COR-L47 (cell line): ENCODE measurements around the gene FAM200B.

ENCODE experiments used
- DNase-seq: peaks from one replicate; lab custom pipeline; 2025; lab: John Stamatoyannopoulos, UW

The FAM200B gene

DNA sequence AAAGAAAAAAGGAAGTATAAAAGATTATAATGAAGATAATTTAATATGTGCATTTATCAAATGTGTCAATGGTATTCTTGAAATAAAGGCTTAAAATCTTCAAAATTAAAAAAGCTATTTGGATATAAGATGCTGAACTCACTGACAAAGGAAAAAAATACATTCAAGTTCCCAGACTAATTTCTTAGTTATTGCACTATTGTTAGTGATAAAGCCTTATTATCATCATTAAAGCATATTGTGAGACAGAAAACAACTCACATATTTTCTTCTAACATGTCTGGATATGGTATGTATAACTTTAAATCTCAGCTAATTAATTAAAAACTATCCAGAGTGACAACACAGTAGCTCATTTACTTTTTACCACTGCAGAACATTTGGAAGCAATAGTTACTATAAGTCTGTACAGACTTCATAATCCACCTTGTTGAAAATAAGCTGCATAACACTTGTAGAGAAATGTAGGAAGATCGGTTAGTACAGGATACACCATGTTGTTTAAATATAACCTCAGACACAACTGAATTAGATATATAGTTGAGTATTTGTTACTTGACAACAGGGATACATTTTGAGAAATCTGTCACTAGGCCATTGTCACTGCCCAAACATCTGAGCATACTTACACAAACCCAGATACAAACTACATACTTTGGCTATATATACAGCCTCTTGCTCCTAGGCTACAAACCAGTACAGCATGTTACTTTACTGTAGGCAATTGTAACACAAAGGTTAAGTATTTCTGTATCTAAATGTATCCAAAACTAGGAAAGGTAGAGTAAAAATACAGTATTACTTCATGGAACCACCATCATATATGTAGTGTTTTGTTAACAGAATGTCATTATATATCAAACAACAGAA lies 12.8 kb upstream of the FAM200B start:
- no peak for DNase-seq

DNA sequence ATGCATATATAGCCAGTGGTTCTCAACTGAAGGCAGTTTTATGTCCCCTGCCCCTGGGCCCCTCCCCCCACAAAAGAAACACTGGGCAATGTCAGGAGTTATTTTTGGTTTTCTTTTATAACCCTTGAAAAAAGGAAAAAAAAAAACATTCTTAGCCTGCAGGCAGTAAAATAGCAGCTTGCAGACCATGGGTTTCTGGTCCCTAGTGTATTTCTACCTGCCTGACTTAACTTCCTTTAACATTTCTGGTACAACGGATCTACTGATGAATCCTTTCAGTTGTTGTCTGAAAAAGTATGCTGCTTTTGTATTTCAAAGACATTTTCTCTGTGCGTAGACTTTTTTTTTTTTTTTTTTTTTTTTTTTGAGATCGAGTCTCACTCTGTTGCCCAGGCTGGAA lies 11.1 kb upstream of the FAM200B start:
- no peak for DNase-seq

DNA sequence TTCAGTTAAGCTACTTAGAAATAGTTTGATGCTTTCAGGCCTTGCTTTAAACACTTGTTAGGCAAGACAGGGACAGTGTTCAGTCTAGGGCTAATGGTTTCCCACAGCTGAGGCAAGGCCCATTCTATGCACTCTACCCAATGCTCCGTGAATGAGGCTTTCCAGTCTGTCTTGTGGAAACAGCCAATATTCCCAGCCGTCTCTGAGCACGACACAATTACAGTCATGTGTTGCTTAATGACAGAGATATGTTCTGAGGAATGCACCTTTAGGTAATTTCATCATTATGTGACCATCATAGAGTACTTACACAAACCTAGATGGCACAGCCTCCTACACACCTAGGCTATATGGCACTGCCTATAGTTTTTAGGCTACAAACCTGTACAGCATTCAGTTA lies 9.5 kb upstream of the FAM200B start:
- DNase-seq: no peak

DNA sequence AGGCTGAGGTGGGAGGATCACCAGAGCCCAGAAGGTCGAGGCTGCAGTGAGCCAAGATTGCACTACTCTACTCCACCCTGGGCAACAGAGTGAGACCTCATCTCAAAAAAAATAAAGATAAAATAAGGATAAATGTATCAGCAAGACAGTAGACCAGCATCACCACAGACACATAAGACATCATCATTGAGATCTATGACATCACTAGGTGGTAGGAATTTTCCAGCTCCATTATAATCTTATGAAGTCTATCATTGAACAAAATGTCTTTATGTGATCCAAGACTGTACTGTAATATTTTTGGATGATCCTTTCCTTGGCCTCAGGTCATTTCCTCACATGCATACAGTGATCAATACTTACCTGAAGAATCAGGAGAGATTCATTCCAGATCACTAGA lies 8.3 kb upstream of the FAM200B start:
- no peak for DNase-seq

DNA sequence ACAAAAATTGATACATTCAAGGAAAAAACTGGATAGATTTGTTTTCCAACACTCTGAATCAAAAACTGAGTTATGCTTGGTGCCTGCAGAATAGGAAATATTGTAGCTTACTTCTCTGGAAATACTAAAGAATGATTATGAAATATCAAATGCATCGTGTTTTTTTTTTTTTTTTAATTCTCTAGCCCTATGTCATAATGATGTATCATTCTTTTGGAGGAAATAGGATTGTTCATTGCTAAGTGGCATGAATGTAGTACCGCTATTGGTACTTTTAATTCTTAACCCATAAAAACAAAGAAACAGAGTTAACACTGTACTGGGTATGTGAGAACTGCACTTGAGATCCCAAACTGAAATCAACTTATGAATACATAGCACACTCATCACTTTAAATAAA lies 7.6 kb upstream of the FAM200B start:
- no peak for DNase-seq

DNA sequence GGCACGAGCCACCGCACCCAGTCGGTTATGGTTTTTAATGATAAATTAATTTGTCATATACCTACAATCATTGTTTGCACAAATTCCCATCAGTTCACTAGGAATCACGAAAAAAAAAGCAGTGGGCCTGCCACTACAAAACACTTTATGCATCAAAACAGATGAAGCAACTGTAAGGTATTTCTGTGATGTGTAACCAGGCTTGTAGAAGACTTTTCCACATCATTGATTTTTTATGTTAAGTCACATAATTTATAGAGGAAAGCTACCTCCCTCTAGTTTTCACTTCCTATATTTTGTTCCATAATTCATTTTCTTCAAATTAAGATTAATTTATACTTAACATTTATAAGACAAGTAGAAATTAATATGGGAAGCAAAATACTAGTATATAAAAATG lies 6.7 kb upstream of the FAM200B start:
- no peak for DNase-seq

DNA sequence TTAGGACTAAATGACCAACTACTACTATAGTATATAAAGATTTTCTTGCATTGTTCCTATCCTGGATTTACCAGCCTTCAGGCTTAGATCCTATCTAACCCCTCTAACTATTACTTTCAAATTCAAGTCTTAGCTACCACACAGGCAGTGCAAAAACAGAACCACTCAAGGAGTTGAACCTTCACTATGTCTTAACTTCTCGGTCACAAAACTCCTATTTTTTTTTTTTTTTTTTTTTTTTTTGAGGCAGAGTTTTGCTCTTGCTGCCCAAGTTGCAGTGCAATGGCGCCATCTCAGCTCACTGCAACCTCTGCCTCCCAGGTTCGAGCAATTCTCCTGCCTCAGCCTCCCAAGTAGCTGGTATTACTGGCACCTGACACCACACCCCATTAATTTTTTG lies 6.3 kb upstream of the FAM200B start:
- no peak for DNase-seq

DNA sequence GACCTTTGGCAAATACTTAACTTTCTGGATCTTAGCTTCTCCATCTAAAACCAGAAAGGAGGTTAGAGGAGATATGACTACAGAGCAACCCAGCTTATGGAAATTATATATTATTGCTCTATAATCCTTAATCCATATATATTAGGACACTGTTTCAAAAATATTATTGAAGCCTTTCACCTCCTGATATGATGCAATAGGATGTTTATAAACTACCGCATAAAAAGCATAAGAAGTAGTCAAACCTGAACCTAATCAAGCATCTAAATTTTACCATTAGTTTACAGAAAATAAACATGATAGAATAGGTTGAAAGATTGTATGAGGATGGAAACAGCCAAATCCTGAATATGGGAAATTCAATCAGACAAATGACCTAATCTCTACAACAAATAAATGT lies 5.6 kb upstream of the FAM200B start:
- DNase-seq: no peak

DNA sequence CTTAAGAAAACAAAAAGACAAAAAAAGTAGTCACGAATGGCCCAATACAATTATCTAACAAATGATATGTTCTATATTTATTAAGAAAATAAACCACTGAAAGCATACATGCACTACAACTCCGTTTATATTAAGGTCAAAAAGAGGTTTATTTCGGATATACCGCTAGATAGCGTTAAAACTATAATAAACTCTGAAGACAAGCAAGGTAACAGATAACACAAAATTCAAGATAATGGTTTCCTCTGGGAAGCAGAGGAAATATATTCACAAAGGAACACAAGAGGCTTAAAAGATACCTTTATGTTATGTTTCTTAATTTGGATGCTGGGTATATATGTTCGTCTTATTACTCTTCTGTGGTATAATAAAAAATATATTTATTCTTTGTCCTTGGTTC lies 4.7 kb upstream of the FAM200B start:
- DNase-seq: no peak

DNA sequence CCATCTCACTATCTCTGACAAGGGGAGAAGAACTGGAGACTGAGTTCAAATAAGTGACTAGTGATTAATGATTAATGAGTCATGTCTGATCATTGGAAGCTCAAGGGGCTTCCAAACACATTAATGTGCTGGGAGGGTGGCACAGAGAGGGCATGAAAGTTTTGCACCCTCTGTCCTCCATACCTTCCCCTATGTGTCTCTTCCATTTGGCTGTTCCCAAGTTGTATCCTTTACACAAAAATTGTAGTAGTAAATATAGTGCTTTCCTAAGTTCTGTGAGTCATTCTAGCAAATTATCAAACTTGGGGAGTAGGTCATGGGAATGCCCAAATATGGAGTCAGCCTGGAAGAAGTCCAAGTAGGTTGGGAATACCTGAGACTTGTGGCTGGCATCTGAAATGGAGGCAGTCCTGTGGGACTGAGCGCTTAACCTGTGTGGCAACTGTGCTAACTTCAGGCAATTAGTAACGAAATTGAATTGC lies 4.1 kb upstream of the FAM200B start:
- DNase-seq: peak; percentile 23

DNA sequence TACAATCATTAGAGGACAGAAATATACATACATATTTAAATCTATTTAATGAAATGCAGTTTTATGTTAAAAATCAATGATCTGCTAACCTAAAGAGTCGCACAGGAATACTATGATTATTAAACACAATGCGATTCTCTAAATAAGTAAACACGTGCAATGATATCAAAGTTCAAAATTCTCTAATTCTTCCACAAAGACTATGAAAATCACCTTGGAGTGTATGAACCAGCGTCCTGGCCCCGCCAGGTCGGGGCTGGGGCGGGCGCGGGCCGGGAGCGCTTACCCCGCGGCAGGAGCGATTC lies 608 bp upstream of the FAM200B start:
- no peak for DNase-seq

DNA sequence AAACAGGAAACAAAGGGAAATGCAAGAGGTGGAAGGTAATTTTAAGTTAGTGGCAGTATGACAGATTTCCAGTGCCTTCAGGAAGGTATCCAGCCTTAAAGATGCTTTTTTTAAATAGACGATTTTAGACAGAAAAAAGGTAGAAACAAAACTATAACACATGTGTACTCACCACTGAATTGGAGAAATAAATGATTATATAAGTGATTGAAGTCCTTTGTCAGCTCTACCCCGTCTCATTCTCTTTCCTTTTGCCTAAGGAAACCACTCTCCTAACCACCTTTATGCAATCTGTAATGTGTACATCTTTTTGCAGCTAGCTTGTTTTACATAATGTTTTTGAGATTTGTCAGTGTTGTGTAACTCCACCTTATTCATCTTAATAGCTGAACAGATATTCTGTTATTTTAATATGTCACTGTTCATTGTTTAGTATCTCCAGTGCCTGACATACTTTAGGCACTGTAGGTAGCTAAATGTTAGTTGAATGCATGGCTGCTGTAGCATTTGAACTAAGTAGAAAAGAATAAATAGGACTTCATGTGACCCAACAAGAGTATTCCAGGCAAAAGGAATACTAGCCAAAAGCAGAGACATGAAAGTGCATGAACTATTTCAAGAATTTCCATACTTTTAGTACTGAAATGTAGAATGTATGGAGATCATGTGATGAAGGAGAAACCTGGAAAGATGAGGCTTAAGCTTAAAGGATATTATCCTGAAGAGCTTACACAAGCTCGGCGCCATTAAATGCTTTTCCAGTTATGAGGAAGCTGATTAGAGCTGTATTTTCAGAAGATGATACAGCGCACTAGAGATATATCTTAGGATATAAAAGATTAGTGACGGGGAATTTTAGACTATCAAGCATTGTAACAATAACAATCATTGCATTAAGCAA lies 865 bp downstream of the FAM200B start:
- no peak for DNase-seq

DNA sequence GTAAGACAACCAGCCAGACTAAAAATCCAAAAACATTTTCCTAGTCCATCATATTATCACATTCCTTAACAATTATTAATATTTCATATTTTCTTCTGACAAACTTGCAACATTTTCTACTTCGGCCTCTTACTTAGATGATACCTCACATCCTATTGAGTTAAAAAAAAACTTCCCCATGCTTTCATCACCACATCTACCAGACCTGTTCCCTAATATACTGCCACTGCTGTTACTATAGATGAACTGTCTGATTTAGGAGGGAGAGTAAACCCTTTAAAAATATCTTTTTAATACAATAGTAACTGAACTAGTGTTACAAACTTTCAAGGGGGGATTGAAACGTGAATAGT lies 1.5 kb downstream of the FAM200B start:
- no peak for DNase-seq

DNA sequence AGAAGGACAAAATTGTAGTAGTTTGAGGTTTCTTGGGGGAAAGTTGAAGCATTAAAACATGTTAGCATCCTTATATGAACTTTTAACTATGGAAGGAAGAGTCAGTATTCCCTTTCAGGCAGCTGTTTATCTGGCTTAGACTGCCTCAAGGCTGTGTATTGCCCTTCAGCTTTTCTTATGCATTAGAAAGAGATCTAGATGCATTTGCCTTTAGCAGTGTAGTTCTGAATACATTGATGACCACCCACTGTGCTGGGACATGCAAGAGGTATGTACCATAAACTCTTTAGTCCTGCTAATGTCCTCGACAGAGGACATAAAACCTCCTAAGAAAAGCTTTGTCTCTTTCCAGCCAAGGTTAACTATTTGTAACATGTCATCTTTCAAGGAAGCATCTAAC lies 2.9 kb downstream of the FAM200B start:
- no peak for DNase-seq

DNA sequence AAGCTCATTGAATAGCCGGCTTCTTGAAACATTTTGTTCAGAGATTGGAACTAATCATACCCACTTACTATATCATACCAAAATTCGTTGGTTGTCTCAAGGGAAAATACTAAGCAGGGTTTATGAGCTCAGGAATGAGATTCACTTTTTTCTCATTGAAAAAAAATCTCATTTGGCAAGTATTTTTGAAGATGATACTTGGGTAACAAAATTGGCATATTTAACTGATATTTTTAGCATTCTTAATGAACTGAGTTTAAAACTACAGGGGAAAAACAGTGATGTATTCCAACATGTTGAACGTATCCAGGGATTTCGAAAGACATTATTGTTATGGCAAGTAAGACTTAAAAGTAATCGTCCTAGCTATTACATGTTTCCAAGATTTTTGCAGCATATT lies 6.4 kb downstream of the FAM200B start:
- DNase-seq: no peak

DNA sequence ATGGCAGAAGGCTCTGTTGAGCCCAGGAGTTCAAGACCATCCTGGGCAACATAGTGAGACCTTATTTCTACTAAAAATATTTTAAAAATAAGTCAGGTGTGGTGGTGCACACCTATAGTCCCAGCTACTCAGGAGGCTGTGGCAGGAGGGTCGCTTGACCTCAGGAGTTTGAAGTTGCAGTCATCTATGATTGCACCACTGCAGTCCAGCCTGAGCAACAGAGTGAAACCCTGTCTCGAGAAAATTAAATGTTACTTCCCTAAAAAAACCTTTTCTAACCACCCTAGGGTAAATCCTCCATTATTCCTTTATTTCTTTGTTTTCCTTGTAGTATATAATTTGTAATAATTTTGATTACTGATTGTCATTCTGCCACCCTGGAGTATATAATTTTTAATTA lies 7.9 kb downstream of the FAM200B start:
- DNase-seq: no peak

DNA sequence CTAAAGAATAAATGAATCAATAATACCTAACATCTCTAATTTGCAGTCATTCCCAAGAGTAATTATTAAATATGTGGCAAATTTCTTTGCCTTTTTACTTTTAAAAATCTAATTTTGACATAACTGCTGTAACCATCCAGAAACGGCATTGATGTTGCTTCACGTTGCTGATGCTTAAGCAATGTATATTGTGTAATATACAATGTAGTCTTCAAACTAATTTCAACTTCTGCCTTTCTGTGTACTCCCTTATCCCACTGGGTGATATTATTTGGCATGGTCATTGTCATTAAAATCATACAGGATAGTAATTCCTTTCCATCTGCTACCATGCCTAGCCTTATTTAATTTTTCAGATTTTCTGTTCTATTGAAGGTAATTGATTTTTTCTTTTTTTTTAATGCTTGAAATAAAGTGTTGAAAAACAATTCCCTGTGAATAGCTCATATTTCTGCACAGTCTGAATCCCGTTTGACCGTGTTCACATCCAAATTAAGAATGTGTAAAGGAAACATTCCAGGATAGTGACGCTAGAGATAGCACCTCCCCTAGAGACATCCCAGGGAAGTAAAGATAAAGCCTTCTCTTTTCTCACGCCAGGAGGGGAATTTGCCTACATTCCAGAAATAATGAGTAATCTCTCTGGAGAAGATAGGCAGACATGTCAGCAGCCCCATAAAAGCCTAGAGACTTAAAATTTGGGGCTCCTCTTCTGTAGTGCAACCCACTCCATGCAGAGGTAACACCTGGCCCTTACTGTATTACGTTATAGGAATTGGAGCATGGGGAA lies 8.6 kb downstream of the FAM200B start:
- DNase-seq: no peak

DNA sequence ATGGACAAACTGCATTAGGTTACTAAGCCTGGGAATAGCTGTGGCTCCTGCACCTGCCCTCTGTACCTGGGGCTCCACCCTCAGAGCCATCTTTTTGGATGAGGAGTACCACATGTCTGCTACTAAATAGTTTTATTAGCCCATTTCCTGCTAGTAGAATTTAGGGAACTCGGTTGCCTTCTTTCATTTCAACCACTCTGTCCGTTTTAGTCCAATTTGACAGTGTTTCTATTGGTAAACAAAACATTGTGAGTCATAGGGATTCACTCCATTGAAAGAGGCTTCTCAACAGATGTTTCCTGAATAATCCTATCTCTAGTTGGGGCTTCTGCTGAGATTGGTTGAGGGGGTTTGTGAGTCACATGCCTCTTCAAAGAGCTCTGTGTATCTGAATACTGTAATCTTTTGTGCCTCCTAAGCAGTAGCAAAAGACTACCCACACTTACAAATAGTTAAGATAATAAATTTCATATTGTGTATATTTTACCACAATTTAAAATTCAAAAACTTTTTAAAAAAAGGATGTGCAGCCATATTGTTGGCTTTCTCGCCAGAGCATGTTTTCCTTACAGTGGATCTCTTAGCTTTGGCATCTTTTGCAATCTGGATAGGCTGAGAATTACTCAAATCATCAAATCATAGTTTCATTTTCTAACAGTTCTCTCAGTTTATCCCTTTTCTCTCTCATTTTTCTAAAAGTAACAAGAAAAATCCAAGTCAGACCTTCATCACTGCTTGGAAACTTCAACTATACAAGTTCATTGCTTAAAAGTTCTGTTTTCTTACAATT lies 9.9 kb downstream of the FAM200B start:
- DNase-seq: no peak

DNA sequence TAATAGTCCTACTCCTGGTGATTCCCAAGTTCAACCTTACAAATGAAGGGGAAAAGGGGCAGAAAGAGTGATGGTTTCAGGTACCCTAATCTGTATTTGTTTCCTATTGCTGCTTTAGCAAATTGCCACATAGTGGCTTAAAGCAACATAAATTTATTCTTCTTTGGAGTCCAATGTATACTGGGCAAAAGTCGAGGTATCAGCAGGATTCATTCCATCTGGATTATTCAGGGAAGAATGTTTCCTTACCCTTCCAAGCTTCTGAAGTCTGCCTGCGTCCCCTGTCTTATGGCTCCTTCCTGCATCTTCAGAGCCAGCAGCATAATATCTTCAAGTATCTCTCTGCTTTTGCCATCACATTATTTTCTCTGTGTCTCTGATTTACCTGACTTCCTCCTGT lies 11.0 kb downstream of the FAM200B start:
- no peak for DNase-seq

DNA sequence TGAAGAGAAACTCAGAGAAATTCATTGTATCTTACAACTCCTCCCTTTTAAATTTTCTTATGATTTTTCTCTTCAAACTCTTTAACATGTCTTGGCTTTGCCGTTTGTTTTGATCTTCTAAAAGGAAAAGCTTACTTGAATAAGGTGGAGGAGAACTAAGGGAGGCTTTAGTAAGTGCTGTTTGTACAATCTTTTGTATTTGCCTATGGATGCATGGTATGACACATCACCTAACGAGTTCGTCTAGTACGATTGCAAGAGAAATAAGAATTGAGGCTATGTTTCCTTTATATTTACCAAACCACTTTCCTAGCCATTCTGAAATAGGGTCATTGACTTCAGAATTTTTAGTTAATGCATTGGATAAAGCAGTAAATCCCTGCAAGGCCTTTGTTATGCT lies 12.8 kb downstream of the FAM200B start:
- DNase-seq: no peak

DNA sequence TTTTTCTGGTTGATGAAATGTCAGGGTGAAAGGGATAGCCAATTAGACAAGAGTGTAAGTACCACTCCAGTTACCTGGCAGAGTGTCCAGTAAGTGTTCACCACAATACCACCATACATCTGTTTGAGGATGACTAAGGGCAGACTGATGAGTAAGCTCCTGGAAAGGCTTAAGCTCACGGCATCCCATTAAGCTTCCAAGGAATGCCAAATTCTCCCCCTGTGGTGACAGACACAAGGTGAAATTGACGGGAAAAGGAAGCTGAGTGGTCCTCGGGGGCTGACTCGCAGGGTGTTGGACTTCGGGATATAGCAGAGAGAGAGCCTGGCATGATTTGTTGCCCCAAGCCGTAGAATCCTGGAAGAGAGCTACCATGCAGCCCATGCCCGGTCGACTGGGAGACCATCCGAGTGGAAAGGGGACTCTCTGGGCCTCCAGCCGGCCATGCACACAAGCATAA lies 13.6 kb downstream of the FAM200B start:
- DNase-seq: no peak

DNA sequence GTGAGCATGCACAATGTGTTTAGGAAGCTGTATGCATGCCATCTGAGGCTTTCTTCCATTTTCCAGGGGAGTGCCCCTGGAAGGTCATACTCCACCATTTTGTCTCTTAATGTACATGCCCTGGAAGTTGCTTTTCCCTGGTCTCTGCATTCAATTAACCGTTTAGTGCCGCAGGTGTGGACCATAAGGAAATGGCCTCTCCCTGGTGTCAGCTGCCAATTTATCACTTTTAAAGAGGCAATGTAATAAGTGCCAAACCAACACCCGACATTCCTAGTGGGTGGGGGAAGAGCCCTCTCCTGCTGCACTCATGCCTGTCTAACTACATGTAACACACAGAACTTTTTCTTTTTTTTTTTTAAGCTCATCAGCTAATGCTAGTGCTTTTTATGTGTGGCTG lies 14.1 kb downstream of the FAM200B start:
- DNase-seq: no peak
